Vagina (tissue), 2 donors: ENCODE data around the gene TMEM87B.

Experiments
- POLR2A ChIP-seq, 2 donors: fragments of 450-650 bp; IDR thresholded peaks; one replicate each; pipeline ENCODE4 v1.6.1; 2017; ENCODE audit warnings: antibody characterized with exemption in 2 of 2, mild to moderate bottlenecking in 2 of 2, moderate library complexity in 2 of 2
- POLR2AphosphoS5 ChIP-seq, 2 donors: sonication (generic); formaldehyde crosslinking; IDR thresholded peaks; one replicate each; pipeline ENCODE4 v1.9.0; 2017; ENCODE audit warnings: antibody characterized with exemption in 2 of 2, mild to moderate bottlenecking in 2 of 2, low read depth in 1 of 2; ENCODE audit not compliant: insufficient read depth in 1 of 2
- TF ChIP-seq, protein P1 (sequence below), 3 experiments: fragments of 450-650 bp in 2 of 3; fragments of 200-600 bp in 1 of 3; sonication (generic) in 1 of 3; IDR thresholded peaks; one replicate each; pipeline ENCODE4 v1.5.1; 2017 to 2019; ENCODE audit warnings: antibody characterized with exemption in 3 of 3, mild to moderate bottlenecking in 2 of 3, moderate library complexity in 2 of 3

DNA sequence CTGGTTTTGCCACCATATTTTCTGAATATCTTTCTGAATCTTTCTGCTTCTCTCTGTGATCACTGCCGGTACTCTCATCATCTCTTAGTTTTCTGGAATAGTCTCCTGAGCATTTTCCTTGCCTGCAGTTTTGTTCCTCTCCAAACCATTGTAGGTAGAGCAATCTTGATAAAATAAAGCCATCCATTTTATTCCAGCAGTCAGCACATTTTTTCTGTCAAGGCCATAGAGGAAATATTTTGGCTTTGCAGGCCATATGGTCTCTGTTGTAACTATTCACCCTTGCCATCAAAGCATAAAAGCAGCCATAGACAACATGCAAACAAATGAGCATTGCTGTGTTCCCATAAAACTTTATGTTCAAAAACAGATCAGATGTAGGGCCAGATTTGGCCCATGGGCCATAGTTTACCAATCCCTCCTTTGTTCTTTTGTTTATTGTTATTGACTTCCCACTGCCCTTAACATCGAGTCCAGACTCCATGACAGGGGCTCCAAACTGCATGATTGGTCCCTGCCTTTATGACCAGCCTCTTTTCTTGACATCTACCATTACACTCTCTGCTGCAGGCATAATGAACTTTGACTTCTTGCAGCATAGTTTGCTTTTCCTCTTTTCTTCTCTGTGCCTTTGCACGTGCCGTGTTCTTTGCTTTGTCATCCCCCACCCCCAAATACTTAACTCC is 29.8 kb downstream of the TMEM87B start:
- TF ChIP-seq, protein P1, sequence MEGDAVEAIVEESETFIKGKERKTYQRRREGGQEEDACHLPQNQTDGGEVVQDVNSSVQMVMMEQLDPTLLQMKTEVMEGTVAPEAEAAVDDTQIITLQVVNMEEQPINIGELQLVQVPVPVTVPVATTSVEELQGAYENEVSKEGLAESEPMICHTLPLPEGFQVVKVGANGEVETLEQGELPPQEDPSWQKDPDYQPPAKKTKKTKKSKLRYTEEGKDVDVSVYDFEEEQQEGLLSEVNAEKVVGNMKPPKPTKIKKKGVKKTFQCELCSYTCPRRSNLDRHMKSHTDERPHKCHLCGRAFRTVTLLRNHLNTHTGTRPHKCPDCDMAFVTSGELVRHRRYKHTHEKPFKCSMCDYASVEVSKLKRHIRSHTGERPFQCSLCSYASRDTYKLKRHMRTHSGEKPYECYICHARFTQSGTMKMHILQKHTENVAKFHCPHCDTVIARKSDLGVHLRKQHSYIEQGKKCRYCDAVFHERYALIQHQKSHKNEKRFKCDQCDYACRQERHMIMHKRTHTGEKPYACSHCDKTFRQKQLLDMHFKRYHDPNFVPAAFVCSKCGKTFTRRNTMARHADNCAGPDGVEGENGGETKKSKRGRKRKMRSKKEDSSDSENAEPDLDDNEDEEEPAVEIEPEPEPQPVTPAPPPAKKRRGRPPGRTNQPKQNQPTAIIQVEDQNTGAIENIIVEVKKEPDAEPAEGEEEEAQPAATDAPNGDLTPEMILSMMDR (IDR thresholded peaks at IDR 0.05), result no peak
- TF ChIP-seq POLR2AphosphoS5 (IDR thresholded peaks at IDR 0.05; ENCODE audit: insufficient read depth in 1 of 2, low read depth in 1 of 2) (no peak), POLR2A (IDR thresholded peaks at IDR 0.05) (no peak)
